ENCODE measurements around the gene MEF2C. TPM values are rescaled to one million over a fixed set of nuclear protein-coding genes. Genes with fewer than 3 reads are reported as not detected.

MEF2C gene
- total and polyA plus RNA-seq, 2 donors (not counting 1 experiment from before 2014, with no cell fraction given) = 12.2 to 15.7 TPM

DNA sequence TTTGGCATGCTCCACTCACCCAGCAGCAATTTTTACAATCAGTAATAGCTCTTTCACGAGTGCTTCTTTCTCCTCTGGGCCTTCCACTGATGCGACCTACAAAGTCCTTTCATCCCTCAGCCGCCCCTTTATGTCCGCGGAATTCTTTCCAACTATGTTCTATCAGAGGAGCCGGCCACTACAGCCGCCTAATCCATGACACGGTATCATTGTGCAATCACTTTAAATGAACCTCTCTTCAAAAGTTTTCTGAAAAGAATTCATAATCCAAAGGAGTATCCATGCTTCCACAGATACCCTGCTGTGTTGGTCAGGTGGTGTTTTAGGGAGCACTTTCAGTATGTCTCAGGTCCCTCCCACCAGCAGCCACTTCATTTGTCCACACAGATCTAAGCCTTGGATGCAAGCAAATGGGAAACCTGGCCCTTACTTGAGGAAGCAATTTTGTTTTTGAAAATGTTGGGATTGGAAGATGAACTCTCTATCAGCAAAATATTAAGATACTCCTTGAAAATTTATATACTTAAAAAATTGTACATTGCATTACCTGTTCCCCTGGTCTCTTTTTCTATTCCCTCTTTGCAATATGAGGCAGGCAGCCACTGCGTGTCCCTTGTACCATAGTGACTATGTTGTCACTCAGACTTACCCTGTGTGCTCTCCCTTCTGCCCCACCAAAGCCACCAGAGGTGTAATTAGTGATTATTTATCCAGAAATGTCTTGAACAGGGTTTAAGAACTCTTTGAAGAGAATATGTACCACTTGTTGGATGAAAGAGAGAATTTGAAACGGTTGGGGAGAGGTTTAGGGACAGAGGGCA is 12.9 kb upstream of the MEF2C start:
- no peak for DNase-seq (ENCODE audit: low read depth in 2 of 2)
- Histone ChIP-seq H3K36me3 (ENCODE audit: control insufficient read depth, insufficient read depth, low read length) (no peaks in the 10 kb centered on the region), H4K20me1 (ENCODE audit: control insufficient read depth, extremely low read depth, insufficient read depth, low read length) (no peaks in the 10 kb centered on the region), H3K4me2 (ENCODE audit: extremely low read depth, insufficient read depth, low read length) (no peak overlapping the region), H2AFZ (ENCODE audit: low read length) (no peak overlapping the region), H3K27ac (ENCODE audit: insufficient read depth, low read length) (no peak overlapping the region), H3K4me1 (ENCODE audit: control insufficient read depth, extremely low read depth, insufficient read depth, low read length) (no peaks in the 10 kb centered on the region), H3K9me3 (ENCODE audit: control insufficient read depth, insufficient read depth, low read depth, low read length) (no peaks in the 10 kb centered on the region), H3K4me3 (replicated peaks in 1 of 4; ENCODE audit: control extremely low read depth in 1 of 4, insufficient read depth in 1 of 4, low read depth in 3 of 4, low read length in 4 of 4) (no peak overlapping the region), H3K9ac (ENCODE audit: insufficient read depth, low read length) (no peak overlapping the region), H3K79me2 (ENCODE audit: control insufficient read depth, insufficient read depth, low read length) (no peaks in the 10 kb centered on the region), H3K27me3 (ENCODE audit: control insufficient read depth, insufficient read depth, low read length) (no peaks in the 10 kb centered on the region)
- no peak for TF ChIP-seq EZH2 (IDR thresholded peaks at IDR 0.05; ENCODE audit: low read length, missing control alignments)
- TF ChIP-seq, protein P1, sequence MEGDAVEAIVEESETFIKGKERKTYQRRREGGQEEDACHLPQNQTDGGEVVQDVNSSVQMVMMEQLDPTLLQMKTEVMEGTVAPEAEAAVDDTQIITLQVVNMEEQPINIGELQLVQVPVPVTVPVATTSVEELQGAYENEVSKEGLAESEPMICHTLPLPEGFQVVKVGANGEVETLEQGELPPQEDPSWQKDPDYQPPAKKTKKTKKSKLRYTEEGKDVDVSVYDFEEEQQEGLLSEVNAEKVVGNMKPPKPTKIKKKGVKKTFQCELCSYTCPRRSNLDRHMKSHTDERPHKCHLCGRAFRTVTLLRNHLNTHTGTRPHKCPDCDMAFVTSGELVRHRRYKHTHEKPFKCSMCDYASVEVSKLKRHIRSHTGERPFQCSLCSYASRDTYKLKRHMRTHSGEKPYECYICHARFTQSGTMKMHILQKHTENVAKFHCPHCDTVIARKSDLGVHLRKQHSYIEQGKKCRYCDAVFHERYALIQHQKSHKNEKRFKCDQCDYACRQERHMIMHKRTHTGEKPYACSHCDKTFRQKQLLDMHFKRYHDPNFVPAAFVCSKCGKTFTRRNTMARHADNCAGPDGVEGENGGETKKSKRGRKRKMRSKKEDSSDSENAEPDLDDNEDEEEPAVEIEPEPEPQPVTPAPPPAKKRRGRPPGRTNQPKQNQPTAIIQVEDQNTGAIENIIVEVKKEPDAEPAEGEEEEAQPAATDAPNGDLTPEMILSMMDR (conservative IDR thresholded peaks at IDR 0.05 in 1 of 2, IDR thresholded peaks at IDR 0.05 in 1 of 2; ENCODE audit: low read depth in 1 of 2, low read length in 2 of 2) = no peak

DNA sequence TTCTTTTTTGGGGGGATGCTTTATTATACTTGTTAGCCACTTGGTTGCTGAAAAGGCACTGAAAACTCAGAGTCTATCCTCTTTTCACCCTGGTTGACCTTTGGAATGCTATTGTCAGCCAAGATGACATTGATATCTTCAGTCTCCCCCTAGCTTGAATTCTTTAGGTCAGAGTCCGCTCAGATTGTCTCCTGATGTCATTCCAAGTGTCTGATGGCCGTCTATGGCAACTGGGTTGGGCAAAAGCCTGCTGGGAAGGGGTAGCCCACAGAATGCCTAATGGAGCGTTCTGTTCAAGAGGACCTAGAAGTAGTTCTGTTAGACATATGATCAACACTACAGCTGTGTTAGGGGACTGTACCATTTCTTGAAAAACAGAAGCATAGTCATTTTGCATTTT is 9.7 kb upstream of the MEF2C start:
- TF ChIP-seq, protein P1 (conservative IDR thresholded peaks at IDR 0.05 in 1 of 2, IDR thresholded peaks at IDR 0.05 in 1 of 2; ENCODE audit: low read depth in 1 of 2, low read length in 2 of 2) = no peak
- TF ChIP-seq EZH2 (IDR thresholded peaks at IDR 0.05; ENCODE audit: low read length, missing control alignments) = no peak
- Histone ChIP-seq H3K27me3 (ENCODE audit: control insufficient read depth, insufficient read depth, low read length) (no peaks in the 10 kb centered on the region), H3K4me1 (ENCODE audit: control insufficient read depth, extremely low read depth, insufficient read depth, low read length) (no peaks in the 10 kb centered on the region), H3K27ac (ENCODE audit: insufficient read depth, low read length) (no peak overlapping the region), H3K9ac (ENCODE audit: insufficient read depth, low read length) (no peak overlapping the region), H3K79me2 (ENCODE audit: control insufficient read depth, insufficient read depth, low read length) (no peaks in the 10 kb centered on the region), H3K9me3 (ENCODE audit: control insufficient read depth, insufficient read depth, low read depth, low read length) (no peaks in the 10 kb centered on the region), H3K36me3 (ENCODE audit: control insufficient read depth, insufficient read depth, low read length) (no peaks in the 10 kb centered on the region), H3K4me3 (replicated peaks in 1 of 4; ENCODE audit: control extremely low read depth in 1 of 4, insufficient read depth in 1 of 4, low read depth in 3 of 4, low read length in 4 of 4) (no peak overlapping the region), H2AFZ (ENCODE audit: low read length) (no peak overlapping the region), H4K20me1 (ENCODE audit: control insufficient read depth, extremely low read depth, insufficient read depth, low read length) (no peaks in the 10 kb centered on the region), H3K4me2 (ENCODE audit: extremely low read depth, insufficient read depth, low read length) (no peak overlapping the region)
- no peak for DNase-seq (ENCODE audit: low read depth in 2 of 2)

DNA sequence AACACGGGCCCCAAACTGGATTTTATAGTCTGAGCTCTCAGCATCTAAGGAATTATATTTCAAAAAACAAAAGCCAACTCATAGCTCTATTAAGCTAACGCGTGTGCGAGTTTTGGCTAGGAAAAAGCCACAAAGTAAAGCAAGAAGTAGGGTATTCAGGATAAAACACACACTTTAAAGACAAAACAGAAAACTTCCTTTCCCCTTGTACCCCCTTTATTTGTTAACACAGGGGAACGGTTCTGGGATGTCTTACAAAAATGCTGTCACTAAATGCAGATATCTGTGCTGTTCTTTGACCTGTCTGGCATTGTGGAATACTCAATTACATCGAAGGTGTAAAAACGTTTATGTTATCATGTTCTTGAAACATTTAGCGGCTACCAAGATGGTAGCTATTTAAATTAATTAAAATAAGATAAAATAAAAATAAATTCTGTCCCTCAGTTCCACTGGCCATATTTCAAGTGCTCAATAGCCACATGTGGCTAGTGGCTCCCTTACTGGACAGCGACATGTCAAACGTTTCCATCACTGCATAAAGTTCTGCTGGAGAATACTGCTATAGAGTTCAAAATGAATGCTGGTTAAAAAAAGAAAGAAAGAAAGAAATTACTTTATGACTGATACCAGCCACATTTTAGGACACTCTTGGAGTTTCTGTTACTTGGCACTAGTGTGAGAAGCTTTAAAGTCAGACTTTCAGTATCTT is 7.2 kb upstream of the MEF2C start:
- TF ChIP-seq EZH2 (IDR thresholded peaks at IDR 0.05; ENCODE audit: low read length, missing control alignments) = no peak
- TF ChIP-seq, protein P1 (conservative IDR thresholded peaks at IDR 0.05 in 1 of 2, IDR thresholded peaks at IDR 0.05 in 1 of 2; ENCODE audit: low read depth in 1 of 2, low read length in 2 of 2) = no peak
- DNase-seq (ENCODE audit: low read depth in 2 of 2) = no peak
- Histone ChIP-seq H3K4me2 (ENCODE audit: extremely low read depth, insufficient read depth, low read length) (peak overlapping the region; percentile 88), H3K27ac (ENCODE audit: insufficient read depth, low read length) (no peak overlapping the region), H3K79me2 (ENCODE audit: control insufficient read depth, insufficient read depth, low read length) (no peaks in the 10 kb centered on the region), H3K36me3 (ENCODE audit: control insufficient read depth, insufficient read depth, low read length) (no peaks in the 10 kb centered on the region), H3K4me1 (ENCODE audit: control insufficient read depth, extremely low read depth, insufficient read depth, low read length) (no peaks in the 10 kb centered on the region), H3K27me3 (ENCODE audit: control insufficient read depth, insufficient read depth, low read length) (no peaks in the 10 kb centered on the region), H3K9ac (ENCODE audit: insufficient read depth, low read length) (peak overlapping the region; percentile 24), H3K9me3 (ENCODE audit: control insufficient read depth, insufficient read depth, low read depth, low read length) (no peaks in the 10 kb centered on the region), H3K4me3 (replicated peaks in 1 of 4; ENCODE audit: control extremely low read depth in 1 of 4, insufficient read depth in 1 of 4, low read depth in 3 of 4, low read length in 4 of 4) (peak overlapping the region; percentile 67 to 72 (median 69)), H2AFZ (ENCODE audit: low read length) (peak overlapping the region; percentile 94), H4K20me1 (ENCODE audit: control insufficient read depth, extremely low read depth, insufficient read depth, low read length) (no peaks in the 10 kb centered on the region)
